Chondrocyte (in vitro differentiated cells): Measurements from ENCODE around the gene DGKB. TPM values are rescaled to one million over a fixed set of nuclear protein-coding genes. Genes with fewer than 3 reads are reported as not detected.

Experiments used
- DNase-seq: peaks from one replicate; pipeline ENCODE4 v3.0.0; 2021; ENCODE audit warnings: mixed read lengths, low spot score
- H3K27ac Mint-ChIP-seq: one replicate; pipeline ENCODE4 v1.8.0; 2021; ENCODE audit warnings: mild to moderate bottlenecking, moderate library complexity, mixed read lengths; ENCODE audit not compliant: unreplicated experiment
- H3K27me3 Mint-ChIP-seq: 2 replicates; pipeline ENCODE4 v1.8.0; 2021; ENCODE audit warnings: low read depth, mixed read lengths
- H3K36me3 Mint-ChIP-seq: 2 replicates; pipeline ENCODE4 v1.8.0; 2021; ENCODE audit warnings: low read depth, mixed read lengths
- H3K4me1 Mint-ChIP-seq: 2 replicates; pipeline ENCODE4 v1.8.0; 2021; ENCODE audit warnings: low read depth, mild to moderate bottlenecking, mixed read lengths
- H3K4me3 Mint-ChIP-seq: one replicate; pipeline ENCODE4 v1.8.0; 2021; ENCODE audit warnings: mild to moderate bottlenecking, moderate library complexity, mixed read lengths; ENCODE audit not compliant: unreplicated experiment
- H3K9me3 Mint-ChIP-seq: 2 replicates; pipeline ENCODE4 v1.8.0; 2021; ENCODE audit warnings: low read depth, mixed read lengths
- total RNA-seq: library from RNA; stranded (reverse); gene quantifications from 3 replicates; pipeline ENCODE4 v1.2.1, GENCODE V29; 2021
- TF ChIP-seq, protein P1 (sequence below): fragments of 200-600 bp; sonication (generic); IDR thresholded peaks from 2 replicates; pipeline ENCODE4 v1.5.0; 2021; ENCODE audit warnings: antibody characterized with exemption, mild to moderate bottlenecking, moderate library complexity

DGKB gene
- total RNA-seq, 1 donor from 2014 or later, result 0.60 TPM

DNA sequence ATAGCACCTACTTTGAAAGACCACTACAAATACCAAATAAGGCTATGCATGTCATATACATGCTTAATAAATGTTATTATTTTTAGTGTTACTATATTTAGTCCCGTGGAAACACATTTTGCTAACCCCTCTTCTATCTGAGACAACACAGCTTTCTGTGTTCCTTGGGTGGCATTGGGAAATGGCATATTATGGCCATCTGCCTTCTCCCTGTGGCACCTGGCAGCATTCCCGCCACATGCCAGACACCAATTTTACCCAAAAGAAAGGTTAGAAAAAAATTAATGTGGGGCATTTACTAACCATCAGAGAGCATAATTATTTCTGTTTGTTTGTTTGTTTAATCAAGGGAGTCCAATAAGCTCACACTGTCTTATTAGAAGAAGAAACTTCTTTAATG is 744.4 kb downstream of the DGKB start:
- Mint-ChIP-seq H3K9me3 (peaks cover 5% of the 10 kb centered on the region), H3K27ac (no peak overlapping the region), H3K27me3 (no peaks in the 10 kb centered on the region), H3K36me3 (no peaks in the 10 kb centered on the region), H3K4me1 (no peaks in the 10 kb centered on the region), H3K4me3 (no peak overlapping the region)
- no peak for DNase-seq
- TF ChIP-seq, protein P1, sequence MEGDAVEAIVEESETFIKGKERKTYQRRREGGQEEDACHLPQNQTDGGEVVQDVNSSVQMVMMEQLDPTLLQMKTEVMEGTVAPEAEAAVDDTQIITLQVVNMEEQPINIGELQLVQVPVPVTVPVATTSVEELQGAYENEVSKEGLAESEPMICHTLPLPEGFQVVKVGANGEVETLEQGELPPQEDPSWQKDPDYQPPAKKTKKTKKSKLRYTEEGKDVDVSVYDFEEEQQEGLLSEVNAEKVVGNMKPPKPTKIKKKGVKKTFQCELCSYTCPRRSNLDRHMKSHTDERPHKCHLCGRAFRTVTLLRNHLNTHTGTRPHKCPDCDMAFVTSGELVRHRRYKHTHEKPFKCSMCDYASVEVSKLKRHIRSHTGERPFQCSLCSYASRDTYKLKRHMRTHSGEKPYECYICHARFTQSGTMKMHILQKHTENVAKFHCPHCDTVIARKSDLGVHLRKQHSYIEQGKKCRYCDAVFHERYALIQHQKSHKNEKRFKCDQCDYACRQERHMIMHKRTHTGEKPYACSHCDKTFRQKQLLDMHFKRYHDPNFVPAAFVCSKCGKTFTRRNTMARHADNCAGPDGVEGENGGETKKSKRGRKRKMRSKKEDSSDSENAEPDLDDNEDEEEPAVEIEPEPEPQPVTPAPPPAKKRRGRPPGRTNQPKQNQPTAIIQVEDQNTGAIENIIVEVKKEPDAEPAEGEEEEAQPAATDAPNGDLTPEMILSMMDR, result no peak

DNA sequence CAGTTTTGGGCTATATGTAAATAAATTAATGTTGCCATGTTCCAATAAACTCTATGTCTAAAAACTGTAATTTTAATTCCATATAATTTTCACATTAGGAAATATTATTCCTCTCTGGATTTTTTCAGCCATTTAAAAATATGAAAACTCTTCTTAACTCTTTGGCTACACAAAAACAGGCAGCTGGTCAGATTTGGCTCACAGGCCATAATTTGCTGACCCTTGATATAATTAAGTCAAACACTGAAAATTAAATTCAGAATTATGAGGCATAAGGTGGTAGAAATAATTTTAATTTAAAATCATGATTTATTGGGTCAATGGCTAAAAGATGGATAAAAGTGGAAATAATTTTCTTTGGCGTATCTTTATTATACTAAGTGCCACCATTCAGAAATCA is 746.1 kb downstream of the DGKB start:
- Mint-ChIP-seq H3K4me3 (no peak overlapping the region), H3K36me3 (no peaks in the 10 kb centered on the region), H3K9me3 (peaks cover 5% of the 10 kb centered on the region), H3K27me3 (no peaks in the 10 kb centered on the region), H3K4me1 (no peaks in the 10 kb centered on the region), H3K27ac (no peak overlapping the region)
- no peak for DNase-seq
- TF ChIP-seq, protein P1, result no peak

DNA sequence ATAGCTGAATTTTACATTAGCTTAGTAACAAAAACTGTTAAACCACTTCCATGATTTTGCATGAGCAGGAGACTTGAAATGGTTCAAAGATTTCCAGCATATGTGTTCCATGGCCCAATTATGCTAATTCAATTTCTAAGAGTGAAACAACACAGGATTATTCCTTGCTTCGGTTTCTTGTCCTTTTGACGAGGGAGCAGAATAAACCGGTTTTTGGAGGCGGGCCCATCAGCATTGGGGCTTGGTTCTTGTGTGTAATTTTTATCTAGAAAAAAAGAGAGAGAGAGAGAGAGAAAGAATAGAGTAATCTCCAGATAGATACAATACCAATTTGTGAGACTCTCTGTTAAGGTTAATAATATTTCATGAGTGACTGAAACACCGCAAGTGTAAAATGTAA is 753.6 kb downstream of the DGKB start:
- H3K4me3 Mint-ChIP-seq, result no peak overlapping the region
- DNase-seq, result no peak
- TF ChIP-seq, protein P1, result no peak
- no peak overlapping the region for H3K27ac Mint-ChIP-seq
- no peaks in the 10 kb centered on the region for H3K36me3 Mint-ChIP-seq
- no peaks in the 10 kb centered on the region for H3K27me3 Mint-ChIP-seq
- no peaks in the 10 kb centered on the region for H3K9me3 Mint-ChIP-seq
- peaks cover 6% of the 10 kb centered on the region for H3K4me1 Mint-ChIP-seq

DNA sequence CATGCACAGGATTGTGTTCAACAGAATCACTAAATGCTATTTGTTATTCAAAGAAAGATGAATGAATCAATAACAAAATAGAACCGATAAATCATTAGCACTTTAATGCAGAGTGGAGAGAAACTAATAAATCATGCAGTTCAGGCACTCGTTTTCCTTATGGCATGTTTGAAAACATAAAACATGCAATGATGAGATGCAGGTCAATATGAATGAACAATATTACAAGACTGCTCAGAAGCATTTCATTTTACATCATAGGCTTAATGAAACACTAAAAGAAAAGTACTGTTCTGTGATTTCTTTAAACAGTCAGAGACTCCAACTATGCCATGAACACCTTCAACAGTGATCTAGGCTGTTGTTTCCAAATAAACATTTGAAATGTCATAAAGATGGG is 755.0 kb downstream of the DGKB start:
- TF ChIP-seq, protein P1, result no peak
- H3K4me1 Mint-ChIP-seq, result peaks cover 6% of the 10 kb centered on the region
- no peak overlapping the region for H3K4me3 Mint-ChIP-seq
- H3K27ac Mint-ChIP-seq, result no peak overlapping the region
- H3K27me3 Mint-ChIP-seq, result no peaks in the 10 kb centered on the region
- DNase-seq, result no peak
- no peaks in the 10 kb centered on the region for H3K9me3 Mint-ChIP-seq
- no peaks in the 10 kb centered on the region for H3K36me3 Mint-ChIP-seq

DNA sequence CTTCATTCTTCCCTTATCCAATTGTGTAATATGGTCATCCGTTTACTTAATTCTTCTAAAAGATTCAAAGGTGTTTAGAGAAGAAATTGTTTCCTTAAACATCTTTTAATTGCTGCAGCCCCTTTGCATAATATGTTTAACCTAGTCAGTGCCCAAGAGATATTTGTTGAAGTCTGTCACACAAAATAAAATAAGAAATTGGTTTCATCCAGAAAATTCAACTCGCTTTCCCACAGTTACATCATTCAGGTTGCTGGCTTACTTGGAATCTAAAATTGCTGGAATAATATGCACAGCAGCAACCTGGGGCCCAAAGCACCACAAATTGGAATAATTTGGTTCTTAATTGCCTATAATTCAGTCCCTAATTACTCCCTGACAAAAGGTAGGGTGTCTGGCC is 758.0 kb downstream of the DGKB start:
- Mint-ChIP-seq H3K27me3 (no peaks in the 10 kb centered on the region), H3K4me1 (peaks cover 6% of the 10 kb centered on the region), H3K36me3 (no peaks in the 10 kb centered on the region), H3K9me3 (no peaks in the 10 kb centered on the region), H3K27ac (no peak overlapping the region), H3K4me3 (no peak overlapping the region)
- DNase-seq, result no peak
- TF ChIP-seq, protein P1, result no peak
